Neural cell (in vitro differentiated cells): Measurements from ENCODE around the gene OR10H5.

Source experiments
- CTCF ChIP-seq: fragments of 450-650 bp; IDR thresholded peaks from 2 replicates; pipeline ENCODE4 v1.5.1; 2014; ENCODE audit warnings: antibody characterized with exemption, mild to moderate bottlenecking, moderate library complexity; ENCODE audit not compliant: poor library complexity, severe bottlenecking
- EP300 ChIP-seq: fragments of 450-650 bp; conservative IDR thresholded peaks from 2 replicates; pipeline ENCODE4 v1.6.1; 2014; ENCODE audit warnings: antibody characterized with exemption, mild to moderate bottlenecking, moderate library complexity; ENCODE audit not compliant: poor library complexity, severe bottlenecking
- EZH2 ChIP-seq: fragments of 200-600, 300-800 bp; shearing (Covaris generic), sonication (generic); IDR thresholded peaks from 2 replicates; pipeline ENCODE4 v1.6.1; 2014; ENCODE audit warnings: antibody characterized with exemption, low read length, borderline replicate concordance, mild to moderate bottlenecking; ENCODE audit not compliant: insufficient read depth, poor library complexity, severe bottlenecking
- POLR2AphosphoS5 ChIP-seq: IDR thresholded peaks from 2 replicates; pipeline ENCODE4 v1.6.1; 2012

DNA sequence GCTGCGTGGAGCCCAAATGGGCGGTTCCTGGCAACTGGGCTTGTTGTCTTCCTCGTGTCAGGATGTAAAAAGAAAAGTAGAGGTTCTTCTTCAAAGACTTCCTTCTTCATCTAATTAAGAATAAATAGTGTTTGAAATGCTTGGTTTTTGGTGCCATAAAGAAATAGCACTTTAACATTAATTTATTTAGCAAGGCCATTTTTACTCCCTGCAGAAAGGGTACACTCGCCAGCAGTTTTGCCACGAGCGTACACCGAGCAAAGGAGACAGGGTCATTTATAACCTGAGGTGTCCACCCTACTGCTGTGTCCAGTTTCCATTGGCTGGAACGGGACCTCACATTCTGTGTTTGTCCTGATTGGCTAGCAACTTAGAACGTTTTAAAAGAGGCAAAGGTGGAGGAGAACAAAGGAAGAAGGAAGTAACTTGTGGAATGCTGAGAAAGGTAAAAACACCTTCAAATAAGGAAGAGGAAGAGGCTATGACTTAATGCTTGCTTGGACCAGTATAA is 49.8 kb downstream of the OR10H5 start:
- TF ChIP-seq POLR2AphosphoS5: no peak
- no peak for TF ChIP-seq EZH2
- no peak for TF ChIP-seq EP300
- TF ChIP-seq CTCF: no peak
